Vagina (tissue), 2 donors: ENCODE results near the gene EML3.

Source experiments
- POLR2A ChIP-seq, 2 donors: fragments of 450-650 bp; IDR thresholded peaks; one replicate each; pipeline ENCODE4 v1.6.1; 2017; ENCODE audit warnings: antibody characterized with exemption in 2 of 2, mild to moderate bottlenecking in 2 of 2, moderate library complexity in 2 of 2
- TF ChIP-seq, protein P1 (sequence below), 3 experiments: fragments of 450-650 bp in 2 of 3; fragments of 200-600 bp in 1 of 3; sonication (generic) in 1 of 3; IDR thresholded peaks; one replicate each; pipeline ENCODE4 v1.5.1; 2017 to 2019; ENCODE audit warnings: antibody characterized with exemption in 3 of 3, mild to moderate bottlenecking in 2 of 3, moderate library complexity in 2 of 3

DNA sequence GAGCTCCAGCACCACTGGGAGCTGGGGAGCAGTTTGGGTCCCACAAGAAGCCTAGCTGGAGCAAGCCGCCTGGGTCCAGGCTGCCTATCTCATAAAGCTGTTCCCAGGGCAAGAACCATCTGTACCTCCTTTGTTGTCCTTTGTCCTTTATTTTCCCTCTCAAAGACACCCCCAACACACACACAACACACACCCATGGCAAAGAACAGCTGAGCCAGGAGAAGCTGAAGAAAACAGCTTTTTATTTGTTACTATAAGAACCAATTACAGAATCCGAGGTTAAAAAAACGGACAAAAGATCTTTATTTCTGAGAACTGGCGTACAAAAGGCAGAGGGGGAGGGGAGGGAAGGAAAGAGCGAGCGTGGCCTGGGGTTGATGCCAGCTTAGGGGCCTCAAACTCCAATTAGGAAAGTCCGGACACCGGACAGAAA, 19.6 kb downstream of the EML3 start:
- TF ChIP-seq, protein P1, sequence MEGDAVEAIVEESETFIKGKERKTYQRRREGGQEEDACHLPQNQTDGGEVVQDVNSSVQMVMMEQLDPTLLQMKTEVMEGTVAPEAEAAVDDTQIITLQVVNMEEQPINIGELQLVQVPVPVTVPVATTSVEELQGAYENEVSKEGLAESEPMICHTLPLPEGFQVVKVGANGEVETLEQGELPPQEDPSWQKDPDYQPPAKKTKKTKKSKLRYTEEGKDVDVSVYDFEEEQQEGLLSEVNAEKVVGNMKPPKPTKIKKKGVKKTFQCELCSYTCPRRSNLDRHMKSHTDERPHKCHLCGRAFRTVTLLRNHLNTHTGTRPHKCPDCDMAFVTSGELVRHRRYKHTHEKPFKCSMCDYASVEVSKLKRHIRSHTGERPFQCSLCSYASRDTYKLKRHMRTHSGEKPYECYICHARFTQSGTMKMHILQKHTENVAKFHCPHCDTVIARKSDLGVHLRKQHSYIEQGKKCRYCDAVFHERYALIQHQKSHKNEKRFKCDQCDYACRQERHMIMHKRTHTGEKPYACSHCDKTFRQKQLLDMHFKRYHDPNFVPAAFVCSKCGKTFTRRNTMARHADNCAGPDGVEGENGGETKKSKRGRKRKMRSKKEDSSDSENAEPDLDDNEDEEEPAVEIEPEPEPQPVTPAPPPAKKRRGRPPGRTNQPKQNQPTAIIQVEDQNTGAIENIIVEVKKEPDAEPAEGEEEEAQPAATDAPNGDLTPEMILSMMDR (IDR thresholded peaks at IDR 0.05), result no peak
- no peak for TF ChIP-seq POLR2A (IDR thresholded peaks at IDR 0.05)
